HK-2 (cell line): ENCODE results near the gene SARDH.
A peak's percentile ranks its signal among the peaks of the same experiment; 100 is the strongest.

Source experiments
- DNase-seq: peaks from one replicate; pipeline ENCODE4 v3.0.0-alpha.2; 2018; ENCODE audit not compliant: unreplicated experiment

Gene SARDH

GRCh38 chr9:133737774-133738639 lies at the start of gene SARDH:
Gene SARDH (minus strand): TSS chr9:133738352. CDS start chr9:133734173, 4,179 bp downstream.
- peak; percentile 54 for DNase-seq

GRCh38 chr9:133787754-133788025 lies 49.5 kb upstream of the SARDH start:
- DNase-seq: no peak

DNA sequence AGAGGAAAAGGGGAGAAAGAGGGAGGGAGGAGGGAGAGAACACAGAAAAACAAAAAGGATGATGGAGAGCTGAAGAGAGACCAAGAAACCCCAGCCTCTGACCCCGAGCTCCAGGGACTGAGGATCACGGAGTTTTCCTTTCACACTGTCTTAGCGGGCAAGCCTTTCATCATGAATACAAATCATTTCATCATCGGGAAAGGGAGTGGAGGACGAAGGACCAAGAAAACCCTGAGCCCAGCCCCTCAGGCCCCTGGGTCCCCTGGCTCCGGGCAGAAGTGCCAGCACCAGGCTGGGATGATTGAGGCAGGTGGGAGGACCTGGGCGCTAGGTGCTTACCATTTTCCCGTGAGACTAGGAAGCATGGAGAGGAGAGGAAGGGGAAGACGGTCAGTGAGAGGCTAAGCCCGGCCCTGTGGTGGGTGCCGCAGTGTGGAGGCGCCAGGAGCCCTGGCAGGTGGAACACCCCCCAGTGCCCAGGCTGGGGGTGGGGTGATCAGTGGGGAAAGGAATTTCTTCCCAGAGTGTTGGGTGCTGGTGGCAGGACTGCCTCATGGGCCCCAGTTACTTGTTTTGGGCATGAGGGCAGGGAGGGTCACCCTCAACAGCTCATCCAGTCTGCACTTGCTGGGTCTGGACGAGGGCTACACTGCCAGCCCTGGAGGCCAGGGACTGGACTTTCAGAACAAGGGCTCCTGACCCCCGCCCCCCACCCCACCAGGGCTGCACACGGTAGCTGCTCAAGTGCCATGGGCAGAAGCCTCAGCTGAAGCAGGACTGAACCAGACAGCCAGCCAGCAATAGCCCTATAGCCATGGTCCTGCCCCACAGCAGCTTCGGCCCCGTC lies 49.0 kb upstream of the SARDH start:
- no peak for DNase-seq

DNA sequence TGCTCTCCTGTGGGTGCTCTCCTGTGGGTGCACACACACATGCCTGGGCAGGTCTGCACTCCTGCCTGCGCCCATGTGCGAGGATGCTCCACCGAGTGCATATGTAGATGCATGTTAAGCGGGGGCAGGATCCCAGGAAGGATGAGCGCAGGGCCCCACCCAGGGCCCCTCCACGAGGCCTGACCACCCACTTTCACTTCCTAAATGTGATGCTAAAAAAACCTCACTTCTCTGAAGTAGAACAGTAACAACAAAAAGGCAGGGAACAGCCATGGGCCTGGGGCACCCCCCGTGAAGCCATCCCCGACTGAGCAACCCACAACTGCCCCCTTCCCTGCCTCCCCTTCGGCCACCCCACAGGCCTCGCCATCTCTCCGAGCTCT lies 48.2 kb upstream of the SARDH start:
- DNase-seq: no peak

GRCh38 chr9:133785753-133786370 lies 47.7 kb upstream of the SARDH start:
- no peak for DNase-seq

GRCh38 chr9:133784731-133785561 lies 46.8 kb upstream of the SARDH start:
- DNase-seq: no peak

DNA sequence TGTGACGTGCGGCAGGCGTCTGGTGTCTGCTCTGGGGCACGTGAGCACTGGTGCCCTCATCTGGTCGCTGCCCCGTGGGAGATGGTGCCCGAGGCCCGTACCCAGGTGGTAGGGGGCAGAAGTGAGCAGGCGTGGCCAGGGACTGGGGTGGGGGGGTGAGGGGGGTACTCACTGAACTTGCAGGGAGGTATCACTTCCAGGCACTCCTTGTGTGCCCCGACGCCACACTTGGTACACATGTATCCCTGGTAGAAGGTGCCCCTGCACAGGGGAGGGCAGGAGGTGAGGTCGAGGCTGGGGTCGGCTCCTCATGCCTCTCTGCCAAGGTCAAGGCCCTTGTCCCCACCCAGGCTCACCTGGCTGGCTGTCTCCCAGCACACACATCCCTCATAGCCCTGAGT lies 45.2 kb upstream of the SARDH start:
- no peak for DNase-seq

- DNase-seq: peak; percentile 49
Measured at GRCh38 chr9:133782157-133783130, 44.3 kb upstream of the SARDH start.

DNA sequence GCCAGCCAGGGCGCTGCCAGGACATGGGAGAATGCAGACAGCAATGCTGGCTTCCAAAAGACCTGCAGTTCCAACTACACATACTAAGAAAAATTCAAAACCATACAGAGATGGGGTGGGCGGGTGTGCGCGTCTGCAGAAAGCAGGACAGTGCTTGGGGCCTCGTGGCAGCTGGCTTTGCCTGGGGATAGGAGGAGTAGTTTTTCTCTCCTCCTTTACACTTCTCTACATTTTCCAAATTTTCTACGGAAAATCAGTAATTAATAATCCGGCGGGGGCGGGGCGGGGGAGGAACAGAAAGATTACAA lies 43.6 kb upstream of the SARDH start:
- no peak for DNase-seq

DNA sequence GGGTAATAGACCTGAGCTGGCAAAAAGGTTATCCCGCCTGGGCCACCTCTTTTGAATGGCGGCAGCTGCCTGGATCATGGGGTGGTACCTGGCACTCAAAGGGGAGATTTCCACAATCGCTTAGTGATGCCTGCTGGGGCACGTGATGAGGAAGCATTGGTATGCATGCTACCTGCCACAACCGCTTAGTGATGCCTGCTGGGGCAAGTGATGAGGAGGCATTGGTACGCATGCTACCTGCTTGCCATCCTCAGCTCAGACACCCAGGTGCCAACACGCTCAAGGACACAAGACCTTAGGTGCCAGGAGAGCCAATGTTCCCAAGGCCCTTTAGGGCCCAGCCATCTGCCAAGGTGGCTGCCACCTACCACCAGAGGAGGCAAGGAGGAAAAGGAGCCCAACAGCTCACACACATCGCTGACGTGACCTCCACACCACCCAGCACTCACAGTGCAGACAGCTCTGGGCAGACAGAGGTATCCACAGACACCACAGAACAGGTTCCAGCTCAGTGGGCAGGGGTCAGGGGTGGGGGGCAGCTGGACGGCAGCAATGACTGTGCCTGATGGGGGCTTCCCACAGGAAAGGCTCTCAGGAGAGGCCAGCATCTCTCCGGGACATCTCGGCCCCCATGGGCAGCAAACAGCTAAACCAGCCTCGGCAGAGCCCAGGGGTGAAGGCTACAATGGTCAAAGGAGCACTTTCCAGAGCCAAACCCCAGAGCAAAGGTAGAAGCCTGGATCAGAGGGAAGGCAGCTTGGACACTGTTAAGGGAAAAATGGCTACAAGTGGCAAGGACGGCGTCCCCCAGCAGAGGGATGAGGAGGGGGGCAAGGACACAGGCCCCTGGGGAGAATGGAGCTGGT lies 43.0 kb upstream of the SARDH start:
- no peak for DNase-seq

DNA sequence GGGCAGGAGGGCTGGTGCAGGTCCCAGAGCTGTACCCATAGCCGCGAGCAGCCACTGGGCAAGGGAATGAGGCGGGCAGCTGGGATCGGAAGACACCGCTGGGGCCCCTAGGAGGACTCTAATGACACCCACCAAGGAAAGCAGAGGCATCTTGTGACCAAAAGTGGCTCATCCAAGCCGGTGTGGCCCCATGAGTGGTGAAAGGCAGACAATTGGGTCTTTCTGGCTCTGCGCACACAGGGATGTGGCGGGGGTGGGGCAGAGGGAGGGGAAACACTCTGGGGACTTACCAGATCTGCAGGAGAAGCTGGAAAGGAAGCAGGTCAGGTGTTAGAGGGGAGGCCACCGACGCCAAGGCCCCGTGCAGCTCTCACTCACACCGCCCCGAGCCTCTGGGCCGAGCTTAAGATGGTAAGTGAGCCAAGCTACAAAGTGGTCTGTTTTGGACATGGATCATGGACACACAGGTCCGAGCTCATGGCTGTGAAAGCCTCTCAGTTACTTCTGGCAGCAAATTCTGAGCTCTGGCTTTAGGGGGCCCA lies 42.3 kb upstream of the SARDH start:
- no peak for DNase-seq

DNA sequence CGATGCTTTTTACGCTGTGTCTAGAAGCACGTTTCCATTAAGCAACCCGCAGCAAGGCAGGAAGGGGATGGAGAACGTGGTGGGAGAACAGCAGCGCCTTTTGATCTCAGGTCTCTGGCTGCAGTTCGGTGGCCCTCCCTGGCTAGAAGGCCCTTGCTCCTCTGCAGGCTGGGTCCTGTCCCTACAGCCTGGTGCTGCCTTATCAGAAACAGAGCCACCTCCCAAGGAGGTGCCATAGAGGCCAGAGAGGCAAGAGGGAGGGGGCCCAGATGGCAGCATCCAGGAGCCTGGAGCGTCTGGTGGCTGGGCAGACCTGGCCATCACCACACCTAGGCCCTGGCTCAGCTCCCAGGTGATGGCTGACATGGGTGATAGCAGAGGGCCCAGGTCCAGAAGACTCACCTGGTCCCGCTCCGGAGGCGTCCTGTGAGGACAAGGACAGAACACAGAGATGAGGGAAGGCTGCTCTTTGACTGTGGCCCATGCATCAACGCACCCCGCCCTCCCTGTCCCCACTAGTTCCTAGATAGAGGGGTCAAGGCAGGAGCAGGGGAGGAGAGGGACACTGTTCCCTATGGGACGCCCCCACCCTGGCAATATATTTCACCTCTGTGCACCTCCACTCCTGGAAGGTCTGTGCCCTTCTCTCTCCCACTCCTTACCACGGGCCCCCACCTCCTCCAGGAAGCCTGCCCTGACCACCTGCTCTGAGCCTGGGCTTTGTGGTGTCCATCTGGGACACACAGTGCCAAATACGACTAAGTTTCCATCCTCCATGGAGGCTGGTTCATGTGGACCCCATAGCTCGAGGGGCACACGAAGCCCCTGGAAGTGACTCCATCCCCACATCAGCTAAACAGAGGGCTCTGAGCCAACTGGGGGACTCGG lies 41.6 kb upstream of the SARDH start:
- DNase-seq: no peak

DNA sequence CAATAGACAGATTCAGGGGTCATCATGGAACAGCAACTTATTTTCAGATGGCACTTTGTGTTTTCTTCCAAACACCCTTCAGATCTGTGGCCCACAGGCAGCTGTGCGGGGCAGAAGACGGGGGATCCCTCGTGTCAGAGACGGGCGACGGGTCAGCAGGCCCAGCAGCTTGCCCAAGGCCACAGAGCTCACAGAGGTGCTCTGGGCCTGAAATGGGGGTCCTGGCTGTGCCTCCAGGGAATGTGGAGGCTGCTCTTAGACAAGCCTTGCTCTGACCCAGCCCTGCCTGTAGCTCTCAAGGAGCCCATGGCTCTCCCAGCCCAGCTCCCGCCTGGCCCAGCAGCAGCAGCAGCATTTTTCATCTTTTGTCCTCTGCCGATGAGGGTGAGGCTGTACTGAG lies 40.9 kb upstream of the SARDH start:
- DNase-seq: no peak

DNA sequence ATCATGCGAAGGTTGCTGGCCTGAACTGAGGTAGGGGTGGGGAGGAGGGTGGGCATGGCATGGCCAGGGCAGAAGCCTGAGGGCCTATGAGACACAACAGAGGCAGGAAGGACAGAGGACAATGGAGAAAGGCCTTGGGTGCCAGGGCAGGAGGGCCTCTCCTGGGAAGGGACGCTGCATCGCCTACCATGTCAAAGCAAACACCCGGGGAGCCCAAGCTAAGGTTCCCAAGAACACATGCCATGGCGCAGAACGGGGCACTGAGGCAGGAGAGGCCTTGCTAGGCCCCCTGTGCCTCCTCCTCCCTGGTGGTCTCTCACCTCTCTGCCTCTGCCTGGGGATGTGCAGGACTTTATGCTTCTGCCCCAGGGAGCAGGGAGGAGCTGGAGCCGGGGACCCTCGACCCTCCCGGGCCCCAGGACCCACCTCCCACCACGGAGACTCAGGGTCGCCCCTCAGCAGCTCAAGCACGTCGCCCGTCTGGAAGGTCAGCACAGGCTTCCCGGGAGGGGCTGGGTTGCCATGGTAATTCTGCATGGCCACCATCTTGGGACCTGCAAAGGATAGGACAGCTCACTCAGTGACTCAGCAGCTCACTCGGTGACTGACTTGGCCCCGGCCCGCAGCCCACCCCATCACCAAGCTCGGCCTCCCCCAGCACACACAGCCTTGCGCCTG lies 40.3 kb upstream of the SARDH start:
- no peak for DNase-seq

DNA sequence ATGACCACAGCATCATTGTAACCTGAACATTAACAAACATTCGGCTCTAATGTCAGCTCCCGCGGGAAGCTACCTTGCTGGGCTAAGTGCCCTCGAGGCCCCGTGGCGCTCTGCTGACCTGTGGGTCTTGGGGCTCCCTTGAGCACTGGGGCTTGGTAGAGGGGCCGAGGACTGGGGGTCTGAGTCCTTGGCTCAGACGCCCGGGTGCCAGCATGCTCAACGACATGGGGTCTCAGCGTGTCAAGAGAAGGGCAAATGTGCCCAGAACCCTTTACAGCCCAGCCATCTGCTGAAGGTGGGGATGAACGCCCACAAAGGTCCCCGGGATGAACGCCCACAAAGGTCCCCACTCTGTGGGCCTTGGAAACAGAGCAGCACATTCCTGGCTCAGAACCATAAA lies 39.7 kb upstream of the SARDH start:
- DNase-seq: no peak

DNA sequence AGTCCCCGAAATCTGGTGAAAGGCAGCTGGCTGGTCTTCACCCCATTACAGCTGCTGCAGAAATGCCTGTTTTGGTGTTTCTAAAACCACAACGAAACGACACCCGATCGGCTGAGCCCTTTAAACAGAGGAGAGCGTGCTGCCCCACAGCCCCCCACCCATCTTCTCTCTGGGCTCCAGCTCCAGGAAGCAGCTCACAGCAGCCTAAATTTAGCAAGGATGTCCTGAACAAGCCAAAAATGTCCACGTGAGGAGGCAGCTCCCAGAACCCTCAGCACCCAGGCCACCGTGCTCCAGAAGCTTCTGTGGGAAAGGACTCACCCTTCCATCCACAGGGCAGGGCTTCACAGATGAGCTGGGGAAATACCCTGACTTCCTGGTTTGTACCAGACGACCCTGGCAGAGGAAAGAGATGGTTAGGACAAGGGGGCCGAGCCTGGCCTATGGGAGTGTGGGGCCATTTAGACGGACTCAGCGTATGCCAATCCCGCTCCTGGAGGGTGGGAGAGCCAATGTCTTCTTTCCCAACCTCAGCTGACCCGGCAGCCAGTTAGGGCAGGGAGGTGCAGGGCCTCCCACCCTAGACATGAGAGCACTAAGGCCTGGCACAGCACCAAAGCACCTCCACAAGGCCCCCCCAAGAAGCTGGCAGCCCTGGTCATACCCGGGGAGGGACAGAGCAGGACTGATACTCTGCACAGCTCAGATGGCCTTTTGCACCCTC lies 39.1 kb upstream of the SARDH start:
- no peak for DNase-seq
